WTC11 (cell line): Measurements from ENCODE around the gene EIF5A. TPM values are rescaled to one million over a fixed set of nuclear protein-coding genes. Genes with fewer than 3 reads are reported as not detected.

Experiments used
- ATF1 ChIP-seq: sonication (generic); formaldehyde crosslinking; IDR thresholded peaks from 2 replicates; pipeline ENCODE4 v1.8.1; 2023; ENCODE audit warnings: mild to moderate bottlenecking, moderate library complexity, missing genetic modification reagents
- ATF3 ChIP-seq: sonication (generic); formaldehyde crosslinking; conservative IDR thresholded peaks from 2 replicates; pipeline ENCODE4 v1.8.1; 2022; ENCODE audit warnings: mild to moderate bottlenecking, missing genetic modification reagents
- CBFB ChIP-seq: sonication (generic); formaldehyde crosslinking; IDR thresholded peaks from 2 replicates; pipeline ENCODE4 v1.8.1; 2022; ENCODE audit warnings: mild to moderate bottlenecking, low read depth, missing genetic modification reagents
- CREB1 ChIP-seq: sonication (generic); formaldehyde crosslinking; IDR thresholded peaks from 2 replicates; pipeline ENCODE4 v1.8.0; 2023; ENCODE audit warnings: mild to moderate bottlenecking, missing genetic modification reagents
- CREM ChIP-seq: sonication (generic); formaldehyde crosslinking; IDR thresholded peaks from 2 replicates; pipeline ENCODE4 v1.8.1; 2022; ENCODE audit warnings: mild to moderate bottlenecking, missing genetic modification reagents, moderate library complexity
- E2F1 ChIP-seq: sonication (generic); formaldehyde crosslinking; IDR thresholded peaks from 2 replicates; pipeline ENCODE4 v1.8.0; 2022; ENCODE audit warnings: mild to moderate bottlenecking, missing genetic modification reagents
- ESRRA ChIP-seq: sonication (generic); formaldehyde crosslinking; IDR thresholded peaks from 2 replicates; pipeline ENCODE4 v1.8.1; 2022; ENCODE audit warnings: mild to moderate bottlenecking, missing genetic modification reagents, borderline replicate concordance
- FOXJ3 ChIP-seq: sonication (generic); formaldehyde crosslinking; IDR thresholded peaks from 2 replicates; pipeline ENCODE4 v1.9.0; 2021; ENCODE audit warnings: missing genetic modification reagents, mild to moderate bottlenecking, borderline replicate concordance
- GRHL2 ChIP-seq: fragments of 250-450 bp; sonication (Bioruptor Pico); IDR thresholded peaks from 2 replicates; pipeline ENCODE4 v1.8.0; 2022; ENCODE audit warnings: mild to moderate bottlenecking, moderate library complexity; ENCODE audit not compliant: insufficient replicate concordance, severe bottlenecking
- GTF2I ChIP-seq: fragments of 250-450 bp; sonication (Bioruptor Pico); conservative IDR thresholded peaks from 2 replicates; pipeline ENCODE4 v1.4.0; 2021; ENCODE audit warnings: mild to moderate bottlenecking
- IRF2 ChIP-seq: sonication (generic); formaldehyde crosslinking; IDR thresholded peaks from 2 replicates; pipeline ENCODE4 v1.8.0; 2022; ENCODE audit warnings: low read depth, missing genetic modification reagents, borderline replicate concordance
- JAZF1 ChIP-seq: fragments of 250-450 bp; sonication (Bioruptor Pico); IDR thresholded peaks from 2 replicates; pipeline ENCODE4 v1.9.0; 2021; ENCODE audit warnings: moderate library complexity, mild to moderate bottlenecking, inconsistent platforms
- MXD4 ChIP-seq: fragments of 250-450 bp; sonication (Bioruptor Pico); IDR thresholded peaks from 2 replicates; pipeline ENCODE4 v1.8.0; 2021; ENCODE audit warnings: mild to moderate bottlenecking, moderate library complexity, borderline replicate concordance
- NFE2L1 ChIP-seq: sonication (generic); formaldehyde crosslinking; IDR thresholded peaks from 2 replicates; pipeline ENCODE4 v1.8.1; 2023; ENCODE audit warnings: missing genetic modification reagents
- NFYB ChIP-seq: sonication (generic); formaldehyde crosslinking; conservative IDR thresholded peaks from 2 replicates; pipeline ENCODE4 v1.8.0; 2022; ENCODE audit warnings: low read depth, missing genetic modification reagents
- NR1H2 ChIP-seq: sonication (generic); formaldehyde crosslinking; IDR thresholded peaks from 2 replicates; pipeline ENCODE4 v1.9.0; 2021; ENCODE audit warnings: mild to moderate bottlenecking, moderate library complexity, missing genetic modification reagents
- NR2C2 ChIP-seq: sonication (generic); formaldehyde crosslinking; IDR thresholded peaks from 2 replicates; pipeline ENCODE4 v1.8.0; 2022; ENCODE audit warnings: mild to moderate bottlenecking, missing genetic modification reagents
- NR3C1 ChIP-seq: sonication (generic); formaldehyde crosslinking; conservative IDR thresholded peaks from 2 replicates; pipeline ENCODE4 v1.8.1; 2023; ENCODE audit warnings: low read depth, mild to moderate bottlenecking, missing genetic modification reagents
- SMAD3 ChIP-seq: sonication (generic); formaldehyde crosslinking; IDR thresholded peaks from 2 replicates; pipeline ENCODE4 v1.8.0; 2022; ENCODE audit warnings: missing genetic modification reagents, mild to moderate bottlenecking, borderline replicate concordance
- SMAD4 ChIP-seq: sonication (generic); formaldehyde crosslinking; IDR thresholded peaks from 2 replicates; pipeline ENCODE4 v1.8.0; 2022; ENCODE audit warnings: mild to moderate bottlenecking, missing genetic modification reagents
- SOX15 ChIP-seq: fragments of 250-450 bp; sonication (Bioruptor Pico); IDR thresholded peaks from 2 replicates; pipeline ENCODE4 v1.9.0; 2021; ENCODE audit warnings: mild to moderate bottlenecking
- SP1 ChIP-seq: sonication (generic); formaldehyde crosslinking; conservative IDR thresholded peaks from 2 replicates; pipeline ENCODE4 v1.8.1; 2022; ENCODE audit warnings: missing genetic modification reagents
- TEAD4 ChIP-seq: sonication (generic); formaldehyde crosslinking; IDR thresholded peaks from 2 replicates; pipeline ENCODE4 v1.8.0; 2022; ENCODE audit warnings: mild to moderate bottlenecking, missing genetic modification reagents
- TP53 ChIP-seq: sonication (generic); formaldehyde crosslinking; IDR thresholded peaks from 2 replicates; pipeline ENCODE4 v1.8.1; 2023; ENCODE audit warnings: mild to moderate bottlenecking, missing genetic modification reagents
- USF1 ChIP-seq: sonication (generic); formaldehyde crosslinking; IDR thresholded peaks from 2 replicates; pipeline ENCODE4 v1.8.0; 2022; ENCODE audit warnings: mild to moderate bottlenecking, missing genetic modification reagents
- ZBTB21 ChIP-seq: sonication (generic); formaldehyde crosslinking; IDR thresholded peaks from 2 replicates; pipeline ENCODE4 v1.8.1; 2023; ENCODE audit warnings: mild to moderate bottlenecking, missing genetic modification reagents, borderline replicate concordance
- ZBTB43 ChIP-seq: sonication (generic); formaldehyde crosslinking; IDR thresholded peaks from 2 replicates; pipeline ENCODE4 v1.8.1; 2023; ENCODE audit warnings: mild to moderate bottlenecking, missing genetic modification reagents
- ZNF263 ChIP-seq: sonication (generic); formaldehyde crosslinking; IDR thresholded peaks from 2 replicates; pipeline ENCODE4 v1.8.1; 2022; ENCODE audit warnings: low read depth, mild to moderate bottlenecking, moderate library complexity, missing genetic modification reagents
- ZNF317 ChIP-seq: sonication (generic); formaldehyde crosslinking; IDR thresholded peaks from 2 replicates; pipeline ENCODE4 v1.8.1; 2023; ENCODE audit warnings: low read depth, mild to moderate bottlenecking, moderate library complexity, missing genetic modification reagents, borderline replicate concordance
- ZNF423 ChIP-seq: fragments of 250-450 bp; sonication (Bioruptor Pico); IDR thresholded peaks from 2 replicates; pipeline ENCODE4 v2.1.2; 2022; ENCODE audit warnings: mild to moderate bottlenecking, moderate library complexity
- total RNA-seq: library from RNA; stranded (reverse); gene quantifications from 3 replicates; pipeline ENCODE4 v1.2.3, GENCODE V29; 2021
- TF ChIP-seq, protein P1 (sequence below): sonication (generic); formaldehyde crosslinking; IDR thresholded peaks from 2 replicates; pipeline ENCODE4 v1.8.1; 2022; ENCODE audit warnings: mild to moderate bottlenecking, moderate library complexity, missing genetic modification reagents
- TF ChIP-seq, protein P2 (sequence below): fragments of 200-600 bp; IDR thresholded peaks from 2 replicates; pipeline ENCODE4 v1.8.0; 2022; ENCODE audit warnings: antibody characterized with exemption
- TF ChIP-seq, protein P3 (sequence below): sonication (generic); formaldehyde crosslinking; IDR thresholded peaks from 2 replicates; pipeline ENCODE4 v1.8.1; 2022; ENCODE audit warnings: low read depth, missing genetic modification reagents, borderline replicate concordance

The EIF5A gene
- total RNA-seq, 1 experiment from 2014 or later: 1,021 TPM

- TF ChIP-seq, protein P1, sequence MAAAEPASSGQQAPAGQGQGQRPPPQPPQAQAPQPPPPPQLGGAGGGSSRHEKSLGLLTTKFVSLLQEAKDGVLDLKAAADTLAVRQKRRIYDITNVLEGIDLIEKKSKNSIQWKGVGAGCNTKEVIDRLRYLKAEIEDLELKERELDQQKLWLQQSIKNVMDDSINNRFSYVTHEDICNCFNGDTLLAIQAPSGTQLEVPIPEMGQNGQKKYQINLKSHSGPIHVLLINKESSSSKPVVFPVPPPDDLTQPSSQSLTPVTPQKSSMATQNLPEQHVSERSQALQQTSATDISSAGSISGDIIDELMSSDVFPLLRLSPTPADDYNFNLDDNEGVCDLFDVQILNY (CRISPR knock-in tag): peak; percentile 96
- TF ChIP-seq ZNF317 (peak; percentile 47; the same call in 1 of the 2 replicates), CREB1 (CRISPR knock-in tag) (peak; percentile 92; the same call in 1 of the 2 replicates), USF1 (CRISPR knock-in tag) (peak; percentile 90), ESRRA (CRISPR knock-in tag) (0 out of 2 replicates have a peak, but pooled peaks have one; percentile 13), ZNF263 (0 out of 2 replicates have a peak, but pooled peaks have one; percentile 19), NR3C1 (CRISPR knock-in tag) (no peak; the same call in 1 of the 2 replicates), NR1H2 (CRISPR knock-in tag) (no peak), SMAD3 (peak; percentile 86; the same call in 1 of the 2 replicates), ATF3 (CRISPR knock-in tag) (no peak), CREM (CRISPR knock-in tag) (0 out of 2 replicates have a peak, but pooled peaks have one; percentile 27), NR2C2 (CRISPR knock-in tag) (0 out of 2 replicates have a peak, but pooled peaks have one; percentile 47), ZNF423 (no peak), ATF1 (no peak; the same call in 1 of the 2 replicates), TP53 (CRISPR knock-in tag) (peak; percentile 93; the same call in 1 of the 2 replicates), IRF2 (CRISPR knock-in tag) (no peak), NFYB (CRISPR knock-in tag) (peak; percentile 74), JAZF1 (CRISPR knock-in tag) (no peak), ZBTB21 (CRISPR knock-in tag) (peak; percentile 16; the same call in 1 of the 2 replicates), CBFB (CRISPR knock-in tag) (0 out of 2 replicates have a peak, but pooled peaks have one; percentile 5), E2F1 (0 out of 2 replicates have a peak, but pooled peaks have one; percentile 78), MXD4 (no peak), GTF2I (CRISPR knock-in tag) (no peak), TEAD4 (CRISPR knock-in tag) (no peak), FOXJ3 (CRISPR knock-in tag) (no peak), SP1 (CRISPR knock-in tag) (peak; percentile 92), ZBTB43 (CRISPR knock-in tag) (peak; percentile 78), SMAD4 (no peak), SOX15 (CRISPR knock-in tag) (no peak), GRHL2 (CRISPR knock-in tag) (no peak), NFE2L1 (CRISPR knock-in tag) (peak; percentile 68; the same call in 1 of the 2 replicates)
- TF ChIP-seq, protein P2, sequence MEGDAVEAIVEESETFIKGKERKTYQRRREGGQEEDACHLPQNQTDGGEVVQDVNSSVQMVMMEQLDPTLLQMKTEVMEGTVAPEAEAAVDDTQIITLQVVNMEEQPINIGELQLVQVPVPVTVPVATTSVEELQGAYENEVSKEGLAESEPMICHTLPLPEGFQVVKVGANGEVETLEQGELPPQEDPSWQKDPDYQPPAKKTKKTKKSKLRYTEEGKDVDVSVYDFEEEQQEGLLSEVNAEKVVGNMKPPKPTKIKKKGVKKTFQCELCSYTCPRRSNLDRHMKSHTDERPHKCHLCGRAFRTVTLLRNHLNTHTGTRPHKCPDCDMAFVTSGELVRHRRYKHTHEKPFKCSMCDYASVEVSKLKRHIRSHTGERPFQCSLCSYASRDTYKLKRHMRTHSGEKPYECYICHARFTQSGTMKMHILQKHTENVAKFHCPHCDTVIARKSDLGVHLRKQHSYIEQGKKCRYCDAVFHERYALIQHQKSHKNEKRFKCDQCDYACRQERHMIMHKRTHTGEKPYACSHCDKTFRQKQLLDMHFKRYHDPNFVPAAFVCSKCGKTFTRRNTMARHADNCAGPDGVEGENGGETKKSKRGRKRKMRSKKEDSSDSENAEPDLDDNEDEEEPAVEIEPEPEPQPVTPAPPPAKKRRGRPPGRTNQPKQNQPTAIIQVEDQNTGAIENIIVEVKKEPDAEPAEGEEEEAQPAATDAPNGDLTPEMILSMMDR: no peak
- TF ChIP-seq, protein P3, sequence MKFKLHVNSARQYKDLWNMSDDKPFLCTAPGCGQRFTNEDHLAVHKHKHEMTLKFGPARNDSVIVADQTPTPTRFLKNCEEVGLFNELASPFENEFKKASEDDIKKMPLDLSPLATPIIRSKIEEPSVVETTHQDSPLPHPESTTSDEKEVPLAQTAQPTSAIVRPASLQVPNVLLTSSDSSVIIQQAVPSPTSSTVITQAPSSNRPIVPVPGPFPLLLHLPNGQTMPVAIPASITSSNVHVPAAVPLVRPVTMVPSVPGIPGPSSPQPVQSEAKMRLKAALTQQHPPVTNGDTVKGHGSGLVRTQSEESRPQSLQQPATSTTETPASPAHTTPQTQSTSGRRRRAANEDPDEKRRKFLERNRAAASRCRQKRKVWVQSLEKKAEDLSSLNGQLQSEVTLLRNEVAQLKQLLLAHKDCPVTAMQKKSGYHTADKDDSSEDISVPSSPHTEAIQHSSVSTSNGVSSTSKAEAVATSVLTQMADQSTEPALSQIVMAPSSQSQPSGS (CRISPR knock-in tag): no peak
These were observed 12.7 kb upstream of the EIF5A start, which contains the start of gene YBX2 (continued) for GRCh38 chr17:7294614-7295153.
